Measurements from ENCODE around the gene PLAGL2.
"Not testable (repeated sequence)": the region's sequence is repeated elsewhere in the genome, so short reads cannot be mapped to it uniquely, and the experiment has no call there.

The PLAGL2 gene

GRCh38 chr20:32207626-32208498 is at the start of gene PLAGL2, which contains the start of gene POFUT1:
Gene PLAGL2 (minus strand): TSS chr20:32207743. CDS start chr20:32202178, 5,565 bp downstream.
Gene POFUT1 (plus strand): TSS chr20:32207880. CDS start chr20:32207942, 62 bp downstream.
- DNase-seq (ENCODE audit: low read depth in 2 of 2) = peak; percentile 73 to 85

GRCh38 chr20:32252189-32252588 is 44.6 kb upstream of the PLAGL2 start:
- peak; percentile 58 to 78 for DNase-seq (ENCODE audit: low read depth in 2 of 2)

GRCh38 chr20:32251470-32251869 is 43.9 kb upstream of the PLAGL2 start:
- DNase-seq (ENCODE audit: low read depth in 2 of 2) = no peak

- peak in 1 of 2 donors; percentile 11 for DNase-seq (ENCODE audit: low read depth in 2 of 2)
These were observed 41.6 kb upstream of the PLAGL2 start for GRCh38 chr20:32249030-32249738.

- no peak for DNase-seq (ENCODE audit: low read depth in 2 of 2)
These were observed 40.5 kb upstream of the PLAGL2 start for GRCh38 chr20:32248043-32248442.

- not testable (repeated sequence) for DNase-seq (ENCODE audit: low read depth in 2 of 2)
These were observed 38.7 kb upstream of the PLAGL2 start for GRCh38 chr20:32246208-32246607.

- no peak for DNase-seq (ENCODE audit: low read depth in 2 of 2)
These were observed 37.4 kb upstream of the PLAGL2 start for GRCh38 chr20:32244959-32245358.

- no peak for DNase-seq (ENCODE audit: low read depth in 2 of 2)
These were observed 36.7 kb upstream of the PLAGL2 start for GRCh38 chr20:32244150-32244823.

- DNase-seq (ENCODE audit: low read depth in 2 of 2) = no peak
These were observed 34.3 kb upstream of the PLAGL2 start for GRCh38 chr20:32241807-32242206.

- no peak for DNase-seq (ENCODE audit: low read depth in 2 of 2)
These were observed 32.7 kb upstream of the PLAGL2 start for GRCh38 chr20:32240205-32240604.

- no peak for DNase-seq (ENCODE audit: low read depth in 2 of 2)
These were observed 31.2 kb upstream of the PLAGL2 start for GRCh38 chr20:32238483-32239425.

- DNase-seq (ENCODE audit: low read depth in 2 of 2) = no peak
These were observed 29.9 kb upstream of the PLAGL2 start for GRCh38 chr20:32237419-32237818.

GRCh38 chr20:32236819-32237218 is 29.3 kb upstream of the PLAGL2 start:
- no peak for DNase-seq (ENCODE audit: low read depth in 2 of 2)

GRCh38 chr20:32236048-32236533 is 28.5 kb upstream of the PLAGL2 start:
- no peak for DNase-seq (ENCODE audit: low read depth in 2 of 2)

- DNase-seq (ENCODE audit: low read depth in 2 of 2) = no peak
These were observed 27.9 kb upstream of the PLAGL2 start for GRCh38 chr20:32235331-32236047.

GRCh38 chr20:32234135-32234808 is 26.7 kb upstream of the PLAGL2 start:
- no peak for DNase-seq (ENCODE audit: low read depth in 2 of 2)

GRCh38 chr20:32233286-32233685 is 25.7 kb upstream of the PLAGL2 start:
- DNase-seq (ENCODE audit: low read depth in 2 of 2) = no peak

GRCh38 chr20:32232326-32232886 is 24.9 kb upstream of the PLAGL2 start:
- DNase-seq (ENCODE audit: low read depth in 2 of 2) = no peak

- DNase-seq (ENCODE audit: low read depth in 2 of 2) = peak in 1 of 2 donors; percentile 7
These were observed 24.3 kb upstream of the PLAGL2 start for GRCh38 chr20:32231847-32232246.

All from stimulated activated CD8-positive, alpha-beta memory T cell treated with anti-CD3 and anti-CD28 coated beads, Interleukin-15, amount 100 ng/mL, for 4 hours (primary cell).